Prostate gland (tissue), 2 donors: ENCODE results near the gene SYTL5. TPM values are rescaled to one million over a fixed set of nuclear protein-coding genes. Genes with fewer than 3 reads are reported as not detected.

Source experiments
- DNase-seq: peaks from one replicate; pipeline ENCODE4 v3.0.0-alpha.2; 2019; ENCODE audit warnings: low spot score
- H3K27ac ChIP-seq, 2 donors: fragments of 200-600 bp; sonication (generic); 2 replicates each; pipeline ENCODE4 v1.5.1; 2017 to 2019
- H3K27me3 ChIP-seq: fragments of 200-600 bp; sonication (generic); replicated peaks from 2 replicates; pipeline ENCODE4 v1.5.1; 2019; ENCODE audit not compliant: insufficient read depth
- H3K36me3 ChIP-seq, 2 donors: fragments of 200-600 bp; sonication (generic); 1 replicate in 1 of 2; 2 replicates in 1 of 2; pipeline versions ENCODE4 v1.5.1 to v1.8.1; 2017 to 2019
- H3K4me1 ChIP-seq: fragments of 200-600 bp; sonication (generic); replicated peaks from 2 replicates; pipeline ENCODE4 v1.5.1; 2019
- H3K4me3 ChIP-seq, 2 donors: fragments of 200-600 bp; sonication (generic); 2 replicates each; pipeline ENCODE4 v1.5.1; 2017 to 2019
- H3K9me3 ChIP-seq: fragments of 200-600 bp; sonication (generic); 2 replicates; pipeline ENCODE4 v1.5.1; 2017
- POLR2A ChIP-seq: fragments of 450-650 bp; IDR thresholded peaks from one replicate; pipeline ENCODE4 v1.6.1; 2016; ENCODE audit warnings: antibody characterized with exemption, mild to moderate bottlenecking
- POLR2AphosphoS5 ChIP-seq: sonication (generic); formaldehyde crosslinking; IDR thresholded peaks from one replicate; pipeline ENCODE4 v1.6.1; 2017; ENCODE audit warnings: antibody characterized with exemption
- WGBS: methylation state at CpG from one replicate; pipeline ENCODE4 v1.1.5; 2018; 5-methylcytosine and 5-hydroxymethylcytosine counted together
- intact Hi-C: fragments of 100-400 bp; cut with DNase I; formaldehyde crosslinking; loops from one replicate; pipeline ENCODE4 v1.14.2; 2022
- total RNA-seq, 2 donors: library from RNA; depleted of rRNA; stranded (reverse); fragments of >200 nt; gene quantifications; one replicate each; pipeline ENCODE4 v1.1.0, GENCODE V29; 2016
- TF ChIP-seq, protein P1 (sequence below), 4 experiments: fragments of 200-600 bp in 2 of 4; fragments of 450-650 bp in 2 of 4; sonication (generic) in 2 of 4; IDR thresholded peaks; 1 replicate in 3 of 4; 2 replicates in 1 of 4; pipeline ENCODE4 v1.5.1; 2016 to 2019; ENCODE audit warnings: antibody characterized with exemption in 4 of 4, mild to moderate bottlenecking in 2 of 4, moderate library complexity in 2 of 4

Gene SYTL5
- total RNA-seq, 2 donors from 2014 or later = 2.1 to 2.9 TPM

DNA sequence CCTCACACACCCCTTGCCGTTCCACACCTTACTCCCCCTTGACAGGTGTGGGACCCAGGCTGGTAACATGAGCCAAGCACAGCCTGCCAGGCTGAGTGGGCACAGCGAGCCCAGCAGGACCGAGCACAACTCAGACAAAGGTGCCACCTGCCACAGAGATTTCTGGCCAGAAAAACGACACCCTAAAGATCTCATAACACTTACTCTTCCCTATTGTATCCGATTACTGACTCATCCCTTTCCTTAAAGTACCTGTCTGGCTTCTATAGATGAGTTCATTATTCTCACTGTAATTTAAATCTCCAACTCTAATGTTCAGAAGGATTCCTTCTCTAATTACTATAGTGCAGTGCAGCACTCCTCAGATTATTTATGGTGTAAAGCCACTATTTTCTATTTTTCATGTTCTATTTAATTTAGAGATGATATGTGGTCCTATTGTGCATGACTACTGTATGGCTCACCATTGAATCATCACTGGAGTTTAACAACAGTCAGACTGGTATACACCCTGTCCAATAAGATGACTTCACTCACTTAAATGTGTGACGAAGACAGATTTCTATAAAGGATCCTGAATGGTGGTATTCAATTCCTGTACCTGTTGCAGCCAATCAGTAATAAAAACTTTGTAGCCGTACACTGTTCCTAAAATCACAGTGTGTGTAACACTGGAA lies 7.6 kb upstream of the SYTL5 start:
- Histone ChIP-seq H3K36me3 (no peaks in the 10 kb centered on the region), H3K27ac (no peak overlapping the region), H3K4me1 (no peaks in the 10 kb centered on the region), H3K4me3 (no peak overlapping the region), H3K27me3 (no peaks in the 10 kb centered on the region), H3K9me3 (no peaks in the 10 kb centered on the region)
- WGBS = 48% methylated on average over 6 of the region's 7 CpGs
- no peak for TF ChIP-seq POLR2A
- no peak for TF ChIP-seq POLR2AphosphoS5
- TF ChIP-seq, protein P1, sequence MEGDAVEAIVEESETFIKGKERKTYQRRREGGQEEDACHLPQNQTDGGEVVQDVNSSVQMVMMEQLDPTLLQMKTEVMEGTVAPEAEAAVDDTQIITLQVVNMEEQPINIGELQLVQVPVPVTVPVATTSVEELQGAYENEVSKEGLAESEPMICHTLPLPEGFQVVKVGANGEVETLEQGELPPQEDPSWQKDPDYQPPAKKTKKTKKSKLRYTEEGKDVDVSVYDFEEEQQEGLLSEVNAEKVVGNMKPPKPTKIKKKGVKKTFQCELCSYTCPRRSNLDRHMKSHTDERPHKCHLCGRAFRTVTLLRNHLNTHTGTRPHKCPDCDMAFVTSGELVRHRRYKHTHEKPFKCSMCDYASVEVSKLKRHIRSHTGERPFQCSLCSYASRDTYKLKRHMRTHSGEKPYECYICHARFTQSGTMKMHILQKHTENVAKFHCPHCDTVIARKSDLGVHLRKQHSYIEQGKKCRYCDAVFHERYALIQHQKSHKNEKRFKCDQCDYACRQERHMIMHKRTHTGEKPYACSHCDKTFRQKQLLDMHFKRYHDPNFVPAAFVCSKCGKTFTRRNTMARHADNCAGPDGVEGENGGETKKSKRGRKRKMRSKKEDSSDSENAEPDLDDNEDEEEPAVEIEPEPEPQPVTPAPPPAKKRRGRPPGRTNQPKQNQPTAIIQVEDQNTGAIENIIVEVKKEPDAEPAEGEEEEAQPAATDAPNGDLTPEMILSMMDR (IDR thresholded peaks at IDR 0.05) = no peak
- no peak for DNase-seq
- intact Hi-C loops = no loop called here

- TF ChIP-seq POLR2AphosphoS5 (no peak), POLR2A (no peak)
- TF ChIP-seq, protein P1 (IDR thresholded peaks at IDR 0.05) = no peak
- 98% methylated on average over 16 of the region's 17 CpGs for whole genome bisulfite sequencing
- no peaks in the 10 kb centered on the region for H3K4me1 ChIP-seq
Measured at GRCh38 chrX:38000706-38001105, 5.6 kb upstream of the SYTL5 start.

DNA sequence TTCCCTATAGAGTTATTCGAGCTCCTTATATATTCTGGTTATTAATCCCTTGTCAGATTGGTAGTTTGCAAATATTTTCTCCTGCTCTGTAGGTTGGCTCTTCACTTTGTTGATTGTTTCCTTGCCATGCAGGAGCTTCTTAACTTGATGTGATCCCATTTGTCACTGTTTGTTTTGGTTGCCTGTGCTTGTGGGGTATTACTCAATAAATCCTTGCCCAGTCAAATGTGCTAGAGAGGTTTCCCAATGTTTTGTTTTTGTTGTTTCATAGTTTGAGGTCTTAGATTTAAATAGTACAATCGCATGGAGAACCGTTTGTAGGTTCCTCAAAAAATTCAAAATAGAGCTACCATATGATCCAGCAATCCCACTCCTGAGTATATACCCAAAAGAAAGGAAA lies 2.3 kb upstream of the SYTL5 start:
- Histone ChIP-seq H3K4me1 (no peaks in the 10 kb centered on the region), H3K9me3 (no peaks in the 10 kb centered on the region), H3K27ac (no peak overlapping the region), H3K36me3 (no peaks in the 10 kb centered on the region), H3K27me3 (no peaks in the 10 kb centered on the region), H3K4me3 (no peak overlapping the region)
- 94% methylated on average over 3 of the region's 3 CpGs for WGBS
- TF ChIP-seq POLR2A (no peak), POLR2AphosphoS5 (no peak)
- TF ChIP-seq, protein P1 (IDR thresholded peaks at IDR 0.05) = no peak
- no peak for DNase-seq
- intact Hi-C loops = no loop called here

More at GRCh38 chrX:38000706-38001105, 5.6 kb upstream of the SYTL5 start:
- Histone ChIP-seq H3K27ac (no peak overlapping the region), H3K9me3 (no peaks in the 10 kb centered on the region), H3K4me3 (no peak overlapping the region), H3K36me3 (no peaks in the 10 kb centered on the region), H3K27me3 (no peaks in the 10 kb centered on the region)
- DNase-seq = no peak
- intact Hi-C loops = no loop called here

- intact Hi-C loops = no loop called here
- H3K4me1 ChIP-seq = no peaks in the 10 kb centered on the region
- H3K27me3 ChIP-seq = no peaks in the 10 kb centered on the region
- no peaks in the 10 kb centered on the region for H3K9me3 ChIP-seq
- H3K36me3 ChIP-seq = no peaks in the 10 kb centered on the region
- no peak for DNase-seq
- TF ChIP-seq, protein P1 (IDR thresholded peaks at IDR 0.05) = no peak
- TF ChIP-seq POLR2A = no peak
- TF ChIP-seq POLR2AphosphoS5 = no peak
- H3K27ac ChIP-seq = peak overlapping the region in 1 of 2 donors; percentile 72
- H3K4me3 ChIP-seq = no peak overlapping the region
Measured at GRCh38 chrX:38006778-38007177, 425 bp downstream of the SYTL5 start.

GRCh38 chrX:38008658-38009057 lies 2.3 kb downstream of the SYTL5 start:
- no peak for DNase-seq
- no peak overlapping the region for H3K4me3 ChIP-seq
- no peak for TF ChIP-seq POLR2AphosphoS5
- no peaks in the 10 kb centered on the region for H3K36me3 ChIP-seq
- H3K4me1 ChIP-seq = no peaks in the 10 kb centered on the region
- no peaks in the 10 kb centered on the region for H3K27me3 ChIP-seq
- no peak overlapping the region for H3K27ac ChIP-seq
- no peaks in the 10 kb centered on the region for H3K9me3 ChIP-seq
- intact Hi-C loops = no loop called here
